ENCODE results near the gene ANKRD44. TPM values are rescaled to one million over a fixed set of nuclear protein-coding genes. Genes with fewer than 3 reads are reported as not detected.

Gene ANKRD44
- total RNA-seq, 1 donor from 2014 or later, result 11.2 TPM

- H3K4me1 Mint-ChIP-seq, result no peaks in the 10 kb centered on the region
- H3K27me3 Mint-ChIP-seq (ENCODE audit: low read depth), result no peaks in the 10 kb centered on the region
- H3K27ac Mint-ChIP-seq (ENCODE audit: unreplicated experiment), result no peak overlapping the region
- TF ChIP-seq CTCF (conservative IDR thresholded peaks at IDR 0.05), result no peak
- no peaks in the 10 kb centered on the region for H3K9me3 Mint-ChIP-seq
- H3K4me3 Mint-ChIP-seq, result no peak overlapping the region
- no peak for DNase-seq (ENCODE audit: low read depth, low spot score)
- H3K36me3 Mint-ChIP-seq (ENCODE audit: low read depth), result no peaks in the 10 kb centered on the region
Measured at GRCh38 chr2:197273485-197273884, 37.1 kb downstream of the ANKRD44 start.

DNA sequence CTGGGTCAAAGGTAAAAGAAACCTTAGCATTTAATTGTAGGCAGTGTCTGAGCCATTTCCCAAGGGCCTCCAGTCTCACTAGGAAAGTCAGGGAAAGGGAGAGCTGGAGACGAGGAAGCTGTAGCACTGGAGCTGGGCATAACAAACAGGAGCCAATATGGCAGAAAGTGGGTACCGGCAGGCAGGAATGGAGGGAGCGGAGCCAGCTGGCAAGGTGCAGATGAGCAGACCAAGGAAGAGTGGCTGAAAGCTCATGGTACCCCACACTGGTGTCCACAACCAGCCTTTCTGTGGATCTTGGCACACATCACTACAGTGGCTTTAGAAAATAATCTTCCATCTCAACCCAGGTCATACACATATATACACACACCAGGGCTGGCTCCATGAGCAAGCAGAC is 40.0 kb downstream of the ANKRD44 start:
- no peak for TF ChIP-seq CTCF (conservative IDR thresholded peaks at IDR 0.05)
- Mint-ChIP-seq H3K27me3 (ENCODE audit: low read depth) (no peaks in the 10 kb centered on the region), H3K27ac (ENCODE audit: unreplicated experiment) (no peak overlapping the region), H3K4me1 (no peaks in the 10 kb centered on the region), H3K9me3 (no peaks in the 10 kb centered on the region), H3K4me3 (no peak overlapping the region), H3K36me3 (ENCODE audit: low read depth) (no peaks in the 10 kb centered on the region)
- DNase-seq (ENCODE audit: low read depth, low spot score), result no peak

- no peak overlapping the region for H3K27ac Mint-ChIP-seq (ENCODE audit: unreplicated experiment)
- H3K27me3 Mint-ChIP-seq (ENCODE audit: low read depth), result no peaks in the 10 kb centered on the region
- no peaks in the 10 kb centered on the region for H3K9me3 Mint-ChIP-seq
- TF ChIP-seq CTCF (conservative IDR thresholded peaks at IDR 0.05), result no peak
- no peaks in the 10 kb centered on the region for H3K36me3 Mint-ChIP-seq (ENCODE audit: low read depth)
- H3K4me1 Mint-ChIP-seq, result no peaks in the 10 kb centered on the region
- no peak overlapping the region for H3K4me3 Mint-ChIP-seq
- no peak for DNase-seq (ENCODE audit: low read depth, low spot score)
Measured at GRCh38 chr2:197269815-197270214, 40.8 kb downstream of the ANKRD44 start.

GRCh38 chr2:197268786-197269584 is 41.6 kb downstream of the ANKRD44 start:
- H3K36me3 Mint-ChIP-seq (ENCODE audit: low read depth), result no peaks in the 10 kb centered on the region

DNA sequence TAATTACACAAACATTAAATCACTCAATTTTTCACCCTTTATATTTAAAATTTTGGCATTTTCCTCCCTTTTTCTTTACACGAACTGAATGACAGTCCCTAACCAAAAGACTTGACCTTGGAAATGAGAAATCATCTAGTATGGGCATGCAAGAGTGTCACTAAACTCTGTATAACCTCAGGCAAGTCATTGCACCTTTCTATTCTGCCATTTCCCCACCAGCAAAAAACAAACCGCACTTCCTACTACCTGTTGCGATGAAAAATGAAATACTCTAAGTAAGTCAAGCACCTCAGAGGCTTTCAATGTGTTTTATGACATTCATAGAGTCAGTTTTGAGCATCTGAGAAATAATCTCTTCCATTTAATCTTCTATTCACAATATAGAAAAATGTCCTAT is 44.1 kb downstream of the ANKRD44 start:
- Mint-ChIP-seq H3K27ac (ENCODE audit: unreplicated experiment) (no peak overlapping the region), H3K4me1 (peaks cover 10% of the 10 kb centered on the region), H3K36me3 (ENCODE audit: low read depth) (no peaks in the 10 kb centered on the region), H3K27me3 (ENCODE audit: low read depth) (no peaks in the 10 kb centered on the region), H3K9me3 (no peaks in the 10 kb centered on the region), H3K4me3 (no peak overlapping the region)
- no peak for TF ChIP-seq CTCF (conservative IDR thresholded peaks at IDR 0.05)
- DNase-seq (ENCODE audit: low read depth, low spot score), result no peak

More at GRCh38 chr2:197268786-197269584, 41.6 kb downstream of the ANKRD44 start:
- DNase-seq (ENCODE audit: low read depth, low spot score), result no peak
- no peaks in the 10 kb centered on the region for H3K4me1 Mint-ChIP-seq
- H3K4me3 Mint-ChIP-seq, result no peak overlapping the region
- no peaks in the 10 kb centered on the region for H3K27me3 Mint-ChIP-seq (ENCODE audit: low read depth)
- no peaks in the 10 kb centered on the region for H3K9me3 Mint-ChIP-seq
- no peak overlapping the region for H3K27ac Mint-ChIP-seq (ENCODE audit: unreplicated experiment)
- no peak for TF ChIP-seq CTCF (conservative IDR thresholded peaks at IDR 0.05)

All from neural crest cell (in vitro differentiated cells).